Keratinocyte (primary cell): Measurements from ENCODE around the gene SYNGR1.

Experiments used
- EZH2 ChIP-seq: IDR thresholded peaks from one replicate; pipeline ENCODE4 v1.6.1; 2012; ENCODE audit warnings: inconsistent platforms, mild to moderate bottlenecking, low read length, moderate library complexity
- TF ChIP-seq, protein P1 (sequence below), 3 experiments: IDR thresholded peaks in 1 of 3; conservative IDR thresholded peaks in 1 of 3; optimal IDR thresholded peaks in 1 of 3; 2 replicates in 2 of 3; 3 replicates in 1 of 3; pipeline versions ENCODE3 to v1.5.1; 2011; ENCODE audit warnings: low read length in 3 of 3, mild to moderate bottlenecking in 3 of 3, moderate library complexity in 2 of 3, control low read depth in 1 of 3, inconsistent platforms in 1 of 3; ENCODE audit not compliant: insufficient read depth in 2 of 3; ENCODE audit errors: extremely low read depth in 1 of 3

DNA sequence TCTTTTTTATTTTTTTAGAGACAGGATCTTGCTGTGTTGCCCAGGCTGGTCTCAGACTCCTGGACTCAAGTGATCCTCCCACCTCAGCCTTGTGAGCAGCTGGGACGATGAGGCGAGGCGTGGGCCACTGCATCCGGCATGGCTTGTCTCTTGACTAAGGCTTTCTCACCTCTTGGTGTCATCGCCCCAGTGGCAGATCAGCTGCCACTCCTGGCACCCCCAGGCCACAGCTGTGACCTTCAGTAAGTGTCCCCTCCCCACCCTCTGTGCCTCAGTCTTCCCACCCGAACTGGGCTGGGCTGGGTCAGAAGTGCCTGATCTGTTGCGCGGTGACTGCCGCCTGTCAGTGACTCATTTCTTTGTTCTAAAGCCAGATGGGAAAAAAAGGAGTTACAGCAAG is 3.6 kb downstream of the SYNGR1 start:
- TF ChIP-seq, protein P1, sequence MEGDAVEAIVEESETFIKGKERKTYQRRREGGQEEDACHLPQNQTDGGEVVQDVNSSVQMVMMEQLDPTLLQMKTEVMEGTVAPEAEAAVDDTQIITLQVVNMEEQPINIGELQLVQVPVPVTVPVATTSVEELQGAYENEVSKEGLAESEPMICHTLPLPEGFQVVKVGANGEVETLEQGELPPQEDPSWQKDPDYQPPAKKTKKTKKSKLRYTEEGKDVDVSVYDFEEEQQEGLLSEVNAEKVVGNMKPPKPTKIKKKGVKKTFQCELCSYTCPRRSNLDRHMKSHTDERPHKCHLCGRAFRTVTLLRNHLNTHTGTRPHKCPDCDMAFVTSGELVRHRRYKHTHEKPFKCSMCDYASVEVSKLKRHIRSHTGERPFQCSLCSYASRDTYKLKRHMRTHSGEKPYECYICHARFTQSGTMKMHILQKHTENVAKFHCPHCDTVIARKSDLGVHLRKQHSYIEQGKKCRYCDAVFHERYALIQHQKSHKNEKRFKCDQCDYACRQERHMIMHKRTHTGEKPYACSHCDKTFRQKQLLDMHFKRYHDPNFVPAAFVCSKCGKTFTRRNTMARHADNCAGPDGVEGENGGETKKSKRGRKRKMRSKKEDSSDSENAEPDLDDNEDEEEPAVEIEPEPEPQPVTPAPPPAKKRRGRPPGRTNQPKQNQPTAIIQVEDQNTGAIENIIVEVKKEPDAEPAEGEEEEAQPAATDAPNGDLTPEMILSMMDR (optimal IDR thresholded peaks at IDR 0.05 in 1 of 3, IDR thresholded peaks at IDR 0.05 in 1 of 3, conservative IDR thresholded peaks at IDR 0.05 in 1 of 3; ENCODE audit: extremely low read depth in 1 of 3, insufficient read depth in 2 of 3, low read length in 3 of 3), result no peak
- no peak for TF ChIP-seq EZH2
